ENCODE results near the gene USP30.

- TF ChIP-seq GATA2 (IDR thresholded peaks at IDR 0.05; ENCODE audit: low read depth, low read length) = no peak
- TF ChIP-seq GATA3 (IDR thresholded peaks at IDR 0.05; ENCODE audit: low read depth, low read length) = no peak
These were observed 31.5 kb upstream of the USP30 start, which contains the start of gene SVOP for GRCh38 chr12:109020796-109021380.

All from SH-SY5Y (cell line).